Vagina (tissue), 2 donors: ENCODE measurements around the gene RCAN2.

Source experiments
- POLR2A ChIP-seq, 2 donors: fragments of 450-650 bp; IDR thresholded peaks; one replicate each; pipeline ENCODE4 v1.6.1; 2017; ENCODE audit warnings: antibody characterized with exemption in 2 of 2, mild to moderate bottlenecking in 2 of 2, moderate library complexity in 2 of 2
- TF ChIP-seq, protein P1 (sequence below), 3 experiments: fragments of 450-650 bp in 2 of 3; fragments of 200-600 bp in 1 of 3; sonication (generic) in 1 of 3; IDR thresholded peaks; one replicate each; pipeline ENCODE4 v1.5.1; 2017 to 2019; ENCODE audit warnings: antibody characterized with exemption in 3 of 3, mild to moderate bottlenecking in 2 of 3, moderate library complexity in 2 of 3

DNA sequence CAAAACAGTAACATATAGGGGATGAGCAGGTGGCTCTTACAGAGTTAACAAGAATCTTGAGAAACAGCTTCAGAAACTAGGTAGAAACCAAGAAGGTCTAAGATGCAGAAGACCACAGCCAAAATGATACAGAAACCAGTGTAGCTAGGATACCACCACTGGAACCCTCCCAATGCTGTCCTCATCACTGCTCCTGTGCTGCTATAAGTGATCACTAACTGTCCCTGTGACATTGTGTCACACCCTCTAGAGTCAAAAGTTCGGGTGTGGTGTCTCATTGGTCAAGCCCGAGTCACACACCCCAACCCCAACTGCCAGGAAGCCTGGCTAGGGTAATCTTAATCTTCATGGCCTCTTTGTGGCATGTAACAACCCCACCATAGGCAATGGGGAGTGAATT lies 153.1 kb downstream of the RCAN2 start:
- TF ChIP-seq, protein P1, sequence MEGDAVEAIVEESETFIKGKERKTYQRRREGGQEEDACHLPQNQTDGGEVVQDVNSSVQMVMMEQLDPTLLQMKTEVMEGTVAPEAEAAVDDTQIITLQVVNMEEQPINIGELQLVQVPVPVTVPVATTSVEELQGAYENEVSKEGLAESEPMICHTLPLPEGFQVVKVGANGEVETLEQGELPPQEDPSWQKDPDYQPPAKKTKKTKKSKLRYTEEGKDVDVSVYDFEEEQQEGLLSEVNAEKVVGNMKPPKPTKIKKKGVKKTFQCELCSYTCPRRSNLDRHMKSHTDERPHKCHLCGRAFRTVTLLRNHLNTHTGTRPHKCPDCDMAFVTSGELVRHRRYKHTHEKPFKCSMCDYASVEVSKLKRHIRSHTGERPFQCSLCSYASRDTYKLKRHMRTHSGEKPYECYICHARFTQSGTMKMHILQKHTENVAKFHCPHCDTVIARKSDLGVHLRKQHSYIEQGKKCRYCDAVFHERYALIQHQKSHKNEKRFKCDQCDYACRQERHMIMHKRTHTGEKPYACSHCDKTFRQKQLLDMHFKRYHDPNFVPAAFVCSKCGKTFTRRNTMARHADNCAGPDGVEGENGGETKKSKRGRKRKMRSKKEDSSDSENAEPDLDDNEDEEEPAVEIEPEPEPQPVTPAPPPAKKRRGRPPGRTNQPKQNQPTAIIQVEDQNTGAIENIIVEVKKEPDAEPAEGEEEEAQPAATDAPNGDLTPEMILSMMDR (IDR thresholded peaks at IDR 0.05), result no peak
- TF ChIP-seq POLR2A (IDR thresholded peaks at IDR 0.05), result no peak
